H9 (cell line): ENCODE results near the gene NDUFB8. TPM values are rescaled to one million over a fixed set of nuclear protein-coding genes. Genes with fewer than 3 reads are reported as not detected.

ENCODE experiments used
- DNase-seq: peaks from one replicate; pipeline ENCODE4 v3.0.0-alpha.2; 2017
- H2AFZ ChIP-seq: one replicate; pipeline ENCODE4 v1.6.1; 2013; ENCODE audit warnings: mild to moderate bottlenecking, low read length, control low read depth, moderate library complexity
- H2AK5ac ChIP-seq: 2 replicates; pipeline ENCODE4 v1.6.1; 2013; ENCODE audit warnings: low read length, control low read depth, mixed read lengths; ENCODE audit not compliant: insufficient read length
- H2BK120ac ChIP-seq: one replicate; pipeline ENCODE4 v1.6.1; 2013; ENCODE audit warnings: low read depth, mild to moderate bottlenecking, low read length, control low read depth, inconsistent platforms; ENCODE audit not compliant: poor library complexity, severe bottlenecking
- H2BK12ac ChIP-seq: 2 replicates; pipeline ENCODE4 v1.6.1; 2013; ENCODE audit warnings: low read length, control low read depth, mixed read lengths, low read depth; ENCODE audit not compliant: insufficient read length
- H2BK15ac ChIP-seq: 2 replicates; pipeline ENCODE4 v1.6.1; 2013; ENCODE audit warnings: low read depth, low read length, control low read depth
- H2BK20ac ChIP-seq: one replicate; pipeline ENCODE4 v1.6.1; 2013; ENCODE audit warnings: low read depth, mild to moderate bottlenecking, low read length, control low read depth, inconsistent platforms; ENCODE audit not compliant: poor library complexity, severe bottlenecking
- H2BK5ac ChIP-seq: 2 replicates; pipeline ENCODE4 v1.6.1; 2013; ENCODE audit warnings: low read length, control low read depth, mixed read lengths; ENCODE audit not compliant: insufficient read length
- H3K14ac ChIP-seq: 2 replicates; pipeline ENCODE4 v1.6.1; 2013; ENCODE audit warnings: low read length, control low read depth; ENCODE audit not compliant: insufficient read depth
- H3K18ac ChIP-seq: 2 replicates; pipeline ENCODE4 v1.6.1; 2013; ENCODE audit warnings: low read depth, mild to moderate bottlenecking, mixed read lengths, low read length, control low read depth; ENCODE audit not compliant: insufficient read length
- H3K23ac ChIP-seq: 2 replicates; pipeline ENCODE4 v1.6.1; 2013; ENCODE audit warnings: low read length, control low read depth, mixed read lengths, low read depth; ENCODE audit not compliant: insufficient read length
- H3K23me2 ChIP-seq: 2 replicates; pipeline ENCODE4 v1.6.1; 2013; ENCODE audit warnings: low read depth, mild to moderate bottlenecking, mixed read lengths, low read length, control low read depth; ENCODE audit not compliant: insufficient read length, poor library complexity, severe bottlenecking
- H3K27ac ChIP-seq: 2 replicates; pipeline ENCODE4 v1.5.1; 2013; ENCODE audit warnings: low read length, control low read depth, mixed read lengths, low read depth; ENCODE audit not compliant: insufficient read length
- H3K27me3 ChIP-seq: 2 replicates; pipeline ENCODE4 v1.6.1; 2013; ENCODE audit warnings: low read length, control low read depth, inconsistent platforms; ENCODE audit not compliant: insufficient read depth
- H3K4ac ChIP-seq: 2 replicates; pipeline ENCODE4 v1.6.1; 2013; ENCODE audit warnings: low read depth, mild to moderate bottlenecking, control low read depth, inconsistent platforms, low read length, moderate library complexity
- H3K4me1 ChIP-seq: 2 replicates; pipeline ENCODE4 v1.6.1; 2013; ENCODE audit warnings: low read length, control low read depth, inconsistent platforms; ENCODE audit not compliant: insufficient read depth
- H3K4me2 ChIP-seq: 2 replicates; pipeline ENCODE4 v1.6.1; 2013; ENCODE audit warnings: low read length, control low read depth, mixed read lengths; ENCODE audit not compliant: insufficient read length, insufficient read depth
- H3K56ac ChIP-seq: 2 replicates; pipeline ENCODE4 v1.6.1; 2013; ENCODE audit warnings: low read depth, mild to moderate bottlenecking, mixed read lengths, low read length, control low read depth; ENCODE audit not compliant: insufficient read length
- H3K79me1 ChIP-seq: 2 replicates; pipeline ENCODE4 v1.6.1; 2013; ENCODE audit warnings: low read depth, mild to moderate bottlenecking, moderate library complexity, low read length, control low read depth, inconsistent platforms; ENCODE audit not compliant: insufficient read depth, poor library complexity, severe bottlenecking
- H3K79me2 ChIP-seq: 2 replicates; pipeline ENCODE4 v1.6.1; 2013; ENCODE audit warnings: low read length, control low read depth, inconsistent platforms; ENCODE audit not compliant: insufficient read depth
- H3K9ac ChIP-seq: 2 replicates; pipeline ENCODE4 v1.6.1; 2013; ENCODE audit warnings: low read length, control low read depth, mixed read lengths; ENCODE audit not compliant: insufficient read length; ENCODE audit errors: extremely low read depth
- H3K9me3 ChIP-seq: one replicate; pipeline ENCODE4 v1.6.1; 2013; ENCODE audit warnings: low read depth, low read length, inconsistent platforms; ENCODE audit not compliant: control insufficient read depth
- H3T11ph ChIP-seq: one replicate; pipeline ENCODE4 v1.6.1; 2013; ENCODE audit warnings: mild to moderate bottlenecking, low read length, control low read depth, inconsistent platforms
- H4K20me1 ChIP-seq: one replicate; pipeline ENCODE4 v1.6.1; 2013; ENCODE audit not compliant: control insufficient read depth, insufficient read length, insufficient read depth
- H4K5ac ChIP-seq: 2 replicates; pipeline ENCODE4 v1.6.1; 2013; ENCODE audit warnings: low read depth, mild to moderate bottlenecking, mixed read lengths, low read length, control low read depth; ENCODE audit not compliant: insufficient read length
- H4K8ac ChIP-seq: replicated peaks from 2 replicates; pipeline ENCODE4 v1.6.1; 2013; ENCODE audit warnings: low read length, control low read depth, mixed read lengths, low read depth; ENCODE audit not compliant: insufficient read length
- H4K91ac ChIP-seq: 2 replicates; pipeline ENCODE4 v1.6.1; 2013; ENCODE audit warnings: low read depth, mild to moderate bottlenecking, moderate library complexity, mixed read lengths, low read length, control low read depth; ENCODE audit not compliant: insufficient read length
- H3K27ac Mint-ChIP-seq, 3 experiments: 2 replicates in 2 of 3; 3 replicates in 1 of 3; pipeline ENCODE4 v1.8.0; 2020 to 2021; ENCODE audit warnings: mixed read lengths in 3 of 3, mild to moderate bottlenecking in 1 of 3, moderate library complexity in 1 of 3
- H3K27me3 Mint-ChIP-seq: 2 replicates; pipeline ENCODE4 v1.8.0; 2021; ENCODE audit warnings: low read depth, mild to moderate bottlenecking, moderate library complexity, mixed read lengths
- H3K36me3 Mint-ChIP-seq, 3 experiments: 2 replicates in 2 of 3; 3 replicates in 1 of 3; pipeline ENCODE4 v1.8.0; 2020 to 2021; ENCODE audit warnings: low read depth in 3 of 3, mixed read lengths in 3 of 3; ENCODE audit not compliant: insufficient read depth in 1 of 3
- H3K4me1 Mint-ChIP-seq, 2 experiments: 2 replicates each; pipeline ENCODE4 v1.8.0; 2020; ENCODE audit warnings: mixed read lengths in 2 of 2
- H3K4me3 Mint-ChIP-seq, 2 experiments: 2 replicates in 1 of 2; 3 replicates in 1 of 2; pipeline ENCODE4 v1.8.0; 2020 to 2021; ENCODE audit warnings: mild to moderate bottlenecking in 2 of 2, mixed read lengths in 2 of 2, moderate library complexity in 1 of 2
- H3K9me3 Mint-ChIP-seq, 2 experiments: 2 replicates in 1 of 2; 3 replicates in 1 of 2; pipeline ENCODE4 v1.8.0; 2020; ENCODE audit warnings: mild to moderate bottlenecking in 2 of 2, mixed read lengths in 2 of 2, moderate library complexity in 1 of 2
- WGBS: extraction: QIAGEN DNeasy Blood & Tissue Kit; methylation state at CpG from one replicate; pipeline ENCODE4 v1.1.7; 2013; ENCODE audit warnings: missing lambda C conversion rate, low lambda C conversion rate, mixed read lengths; ENCODE audit not compliant: insufficient read length; ENCODE audit errors: extremely low coverage; 5-methylcytosine and 5-hydroxymethylcytosine counted together
- total RNA-seq: library from RNA; stranded (reverse); gene quantifications from 2 replicates; pipeline ENCODE4 v1.2.1, GENCODE V29; 2021
- TF ChIP-seq, protein P1 (sequence below): fragments of 200-600 bp; sonication (generic); conservative IDR thresholded peaks from 3 replicates; pipeline ENCODE4 v1.8.0; 2021; ENCODE audit warnings: antibody characterized with exemption, mild to moderate bottlenecking

The NDUFB8 gene
- total RNA-seq, 1 experiment from 2014 or later, result 205 TPM

- Mint-ChIP-seq H3K27me3 (peaks cover 95% of the 10 kb centered on the region), H3K9me3 (peaks cover 0 to 3% of the 10 kb centered on the region in 2 experiments; a peak in 2 of 5 replicates), H3K27ac (no peak overlapping the region; a peak in 1 of 7 replicates), H3K36me3 (peaks cover 8 to 35% (median 19%) of the 10 kb centered on the region in 3 experiments), H3K4me1 (peaks cover 29 to 30% of the 10 kb centered on the region in 2 experiments), H3K4me3 (no peak overlapping the region)
- Histone ChIP-seq H3K4ac (no peak overlapping the region), H3K4me2 (no peak overlapping the region), H3K56ac (no peak overlapping the region), H3K23me2 (no peaks in the 10 kb centered on the region), H3K27ac (no peak overlapping the region), H3T11ph (no peak overlapping the region), H3K18ac (no peak overlapping the region), H4K91ac (no peak overlapping the region), H3K23ac (no peak overlapping the region), H3K27me3 (peaks cover 40% of the 10 kb centered on the region), H2BK20ac (no peak overlapping the region), H3K9me3 (no peaks in the 10 kb centered on the region), H2BK5ac (no peak overlapping the region), H2BK15ac (no peak overlapping the region), H3K14ac (no peak overlapping the region), H3K4me1 (peaks cover 7% of the 10 kb centered on the region; the same call in 1 of the 2 replicates), H2BK120ac (no peak overlapping the region), H2AFZ (no peak overlapping the region), H3K9ac (no peak overlapping the region), H3K79me1 (no peaks in the 10 kb centered on the region), H4K8ac (no peak overlapping the region), H4K20me1 (no peaks in the 10 kb centered on the region), H3K79me2 (no peaks in the 10 kb centered on the region), H4K5ac (no peak overlapping the region), H2AK5ac (no peak overlapping the region), H2BK12ac (no peak overlapping the region)
- TF ChIP-seq, protein P1, sequence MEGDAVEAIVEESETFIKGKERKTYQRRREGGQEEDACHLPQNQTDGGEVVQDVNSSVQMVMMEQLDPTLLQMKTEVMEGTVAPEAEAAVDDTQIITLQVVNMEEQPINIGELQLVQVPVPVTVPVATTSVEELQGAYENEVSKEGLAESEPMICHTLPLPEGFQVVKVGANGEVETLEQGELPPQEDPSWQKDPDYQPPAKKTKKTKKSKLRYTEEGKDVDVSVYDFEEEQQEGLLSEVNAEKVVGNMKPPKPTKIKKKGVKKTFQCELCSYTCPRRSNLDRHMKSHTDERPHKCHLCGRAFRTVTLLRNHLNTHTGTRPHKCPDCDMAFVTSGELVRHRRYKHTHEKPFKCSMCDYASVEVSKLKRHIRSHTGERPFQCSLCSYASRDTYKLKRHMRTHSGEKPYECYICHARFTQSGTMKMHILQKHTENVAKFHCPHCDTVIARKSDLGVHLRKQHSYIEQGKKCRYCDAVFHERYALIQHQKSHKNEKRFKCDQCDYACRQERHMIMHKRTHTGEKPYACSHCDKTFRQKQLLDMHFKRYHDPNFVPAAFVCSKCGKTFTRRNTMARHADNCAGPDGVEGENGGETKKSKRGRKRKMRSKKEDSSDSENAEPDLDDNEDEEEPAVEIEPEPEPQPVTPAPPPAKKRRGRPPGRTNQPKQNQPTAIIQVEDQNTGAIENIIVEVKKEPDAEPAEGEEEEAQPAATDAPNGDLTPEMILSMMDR, result no peak
- no CpG with 5 or more reads among the region's 5 CpGs for WGBS
- DNase-seq, result no peak
Observed at GRCh38 chr10:100489396-100489795, 40.3 kb downstream of the NDUFB8 start.
